H1 (cell line): ENCODE measurements around the gene CEP95. TPM values are rescaled to one million over a fixed set of nuclear protein-coding genes. Genes with fewer than 3 reads are reported as not detected.

Experiments
- SIRT6 ChIP-seq: IDR thresholded peaks from one replicate; pipeline ENCODE4 v1.7.1; 2012; ENCODE audit warnings: low read length, inconsistent platforms
- polyA plus RNA-seq, 7 experiments: library from polyadenylated mRNA; depleted of rRNA in 3 of 7; stranded (reverse) in 5 of 7; unstranded in 2 of 7; fragments of >200 nt in 5 of 7; fragments of 200-250 nt in 2 of 7; gene quantifications; 1 replicate in 5 of 7; 2 replicates in 1 of 7; 4 replicates in 1 of 7; pipeline versions ENCODE4 v1.2.1 to v1.2.3, GENCODE V29; 2011 to 2013; ENCODE audit warnings: missing spikeins in 2 of 7, mixed read lengths in 2 of 7
- total RNA-seq: library from RNA; stranded (reverse); fragmentation: NEBNext Ultra II Directional; extraction: Animal tissue kit (Norgen Biotek cat#: 25700); gene quantifications from 2 replicates; pipeline ENCODE4 v1.2.1, GENCODE V29; 2021

CEP95 gene
- total and polyA plus RNA-seq, 2 of the 8 experiments (the other 6 are each of a cell fraction or from before 2014, with no cell fraction given): 22.3 to 51.5 TPM

- TF ChIP-seq SIRT6: no peak
Observed at GRCh38 chr17:64499805-64500486, 6.8 kb upstream of the CEP95 start (continued).
